GM12892 (cell line): ENCODE data around the gene PLCG2.

Experiments
- POLR2A ChIP-seq: IDR thresholded peaks from 2 replicates; pipeline ENCODE4 v1.6.1; 2011; ENCODE audit warnings: low read depth, low read length, control low read depth
- POLR2AphosphoS5 ChIP-seq: IDR thresholded peaks from 2 replicates; pipeline ENCODE4 v1.6.1; 2011; ENCODE audit warnings: low read depth, low read length, control low read depth
- TAF1 ChIP-seq: IDR thresholded peaks from 2 replicates; pipeline ENCODE4 v1.6.1; 2011; ENCODE audit warnings: low read depth, mild to moderate bottlenecking, control low read depth, low read length, borderline replicate concordance

- TF ChIP-seq POLR2A (0 out of 2 replicates have a peak, but pooled peaks have one; percentile 9), TAF1 (no peak), POLR2AphosphoS5 (no peak)
Measured at GRCh38 chr16:81846105-81846504, 67.0 kb downstream of the PLCG2 start.
